Retinal pigment epithelial cell (primary cell): ENCODE measurements around the gene BACH2.

ENCODE experiments used
- DNase-seq: peaks from one replicate; pipeline ENCODE4 v3.0.0-alpha.2; 2010; ENCODE audit warnings: low read depth
- H3K4me3 ChIP-seq: 2 replicates; pipeline ENCODE4 v1.5.1; 2011; ENCODE audit warnings: mild to moderate bottlenecking, low read length, control low read depth, moderate library complexity
- CTCF ChIP-seq: conservative IDR thresholded peaks from 2 replicates; pipeline ENCODE4 v1.5.1; 2011; ENCODE audit warnings: low read depth, low read length, control low read depth, inconsistent platforms

Gene BACH2

DNA sequence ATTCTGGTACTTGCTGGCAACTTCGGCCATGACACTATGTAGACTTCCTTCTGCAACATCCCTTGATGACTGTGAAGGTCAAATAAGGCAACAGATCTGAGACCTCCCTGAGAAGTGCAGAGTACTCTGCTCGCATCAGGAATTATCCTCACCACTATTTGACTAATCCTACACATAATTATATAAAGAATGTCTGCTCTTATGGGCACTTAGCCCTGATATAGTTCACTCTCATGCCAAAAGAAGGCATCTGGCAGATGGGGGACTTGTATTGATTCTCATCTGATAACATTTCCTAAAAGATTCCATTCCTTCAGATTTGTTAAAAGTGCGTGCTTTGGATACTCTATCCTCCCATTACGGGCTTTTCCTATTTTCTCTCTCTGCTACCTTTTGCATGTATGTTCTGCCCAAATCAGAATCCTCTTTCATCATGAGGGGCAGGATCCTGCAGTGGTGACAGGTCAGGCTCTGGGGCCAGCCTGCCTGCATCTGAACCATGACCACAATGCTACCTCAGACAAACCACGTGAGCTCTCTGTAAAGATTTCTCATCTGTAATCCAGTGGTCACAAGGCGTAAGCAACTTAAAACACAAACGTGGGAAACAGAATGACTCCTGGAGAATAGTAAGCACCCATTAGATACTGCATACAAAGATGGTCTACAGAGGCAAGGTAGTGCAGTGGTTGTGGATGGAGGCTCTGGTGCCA lies 268.4 kb downstream of the BACH2 start:
- peak; percentile 48 for DNase-seq
- no peak for TF ChIP-seq CTCF
- no peak overlapping the region for H3K4me3 ChIP-seq

DNA sequence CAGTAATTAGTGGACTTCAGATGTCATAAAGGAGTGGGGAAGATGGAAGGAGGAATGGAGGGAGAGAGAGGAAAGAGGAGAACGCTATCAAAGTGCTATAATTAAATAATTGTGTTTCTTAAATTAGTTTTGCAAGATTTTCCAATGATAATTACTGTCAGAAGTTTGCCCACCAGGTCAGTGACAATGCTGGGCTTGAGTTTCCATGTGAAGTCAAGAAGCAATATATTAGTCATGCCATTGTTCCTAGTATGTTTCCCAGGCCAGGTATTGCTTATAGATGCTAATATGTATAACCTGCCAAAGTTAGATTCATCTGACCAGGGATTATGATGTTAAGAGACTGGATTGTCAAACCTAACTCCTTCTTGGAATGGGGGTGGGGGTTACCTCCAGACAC lies 270.4 kb downstream of the BACH2 start:
- TF ChIP-seq CTCF, result no peak
- DNase-seq, result no peak
- H3K4me3 ChIP-seq, result no peak overlapping the region

DNA sequence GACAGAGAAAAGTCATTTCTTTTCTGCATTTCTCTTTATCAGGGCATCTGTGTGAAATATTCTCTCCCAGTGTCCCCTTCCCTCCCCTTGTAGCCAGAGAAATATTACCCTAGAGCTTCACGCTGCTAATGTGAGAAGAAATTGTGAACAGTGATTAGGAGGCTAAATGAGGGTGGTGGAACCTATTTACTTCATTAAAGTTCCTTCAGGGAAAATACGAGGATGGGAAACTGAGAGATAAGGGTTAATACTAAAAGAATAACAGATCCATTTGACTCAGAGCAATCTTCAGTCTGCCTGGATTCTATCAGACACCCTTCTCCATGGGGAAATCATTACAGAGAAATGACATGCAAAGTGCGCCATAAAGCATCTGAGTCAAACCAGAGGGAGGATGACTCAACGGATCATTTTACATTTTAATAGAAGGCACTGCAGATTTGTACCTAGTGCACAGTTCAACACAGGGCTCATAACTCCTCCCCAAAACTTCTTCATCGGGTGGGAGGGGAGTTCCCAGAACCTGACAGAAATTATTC lies 271.1 kb downstream of the BACH2 start:
- no peak for TF ChIP-seq CTCF
- H3K4me3 ChIP-seq, result no peak overlapping the region
- no peak for DNase-seq

DNA sequence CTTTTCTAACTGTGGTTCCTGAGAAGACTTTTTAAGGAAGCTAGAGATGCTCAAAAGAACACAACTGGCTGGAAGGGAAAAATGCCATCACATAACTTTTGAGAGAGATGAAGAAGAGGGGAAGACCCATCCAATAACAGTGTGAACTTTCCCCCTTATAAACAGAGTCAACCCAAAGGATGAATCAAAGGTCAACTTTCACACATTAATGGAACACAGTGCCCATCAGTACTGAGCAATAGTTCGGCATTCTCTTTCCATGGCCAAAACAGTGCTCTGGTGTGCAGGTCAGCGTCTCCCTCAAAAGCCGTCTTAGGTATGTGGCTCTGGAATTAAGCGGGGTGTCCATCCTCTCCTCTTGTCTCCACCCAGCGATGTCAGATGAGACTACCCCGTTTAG lies 272.0 kb downstream of the BACH2 start:
- no peak for TF ChIP-seq CTCF
- DNase-seq, result no peak

DNA sequence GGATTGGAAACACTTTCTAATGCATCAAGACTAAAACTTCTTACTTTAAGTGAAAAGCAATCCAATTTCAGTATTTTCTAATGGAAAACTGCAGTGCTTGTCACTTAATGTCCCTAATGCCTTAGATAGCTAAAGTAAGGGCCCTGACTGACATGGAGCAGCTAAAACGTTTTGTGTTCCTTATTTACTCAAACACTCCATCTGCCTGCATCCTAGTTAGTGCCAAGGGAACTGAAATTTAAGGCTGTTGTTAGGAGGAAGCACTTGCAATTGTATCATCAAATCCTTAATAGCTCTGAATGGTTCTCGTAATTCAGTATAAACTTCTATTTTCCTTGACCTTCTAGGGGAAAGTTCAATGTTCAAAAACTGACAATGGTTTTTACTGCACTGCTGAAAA lies 274.9 kb downstream of the BACH2 start:
- TF ChIP-seq CTCF, result no peak
- DNase-seq, result no peak
- H3K4me3 ChIP-seq, result no peak overlapping the region

More for the DNA sequence above, 272.0 kb downstream of the BACH2 start:
- H3K4me3 ChIP-seq, result no peak overlapping the region

DNA sequence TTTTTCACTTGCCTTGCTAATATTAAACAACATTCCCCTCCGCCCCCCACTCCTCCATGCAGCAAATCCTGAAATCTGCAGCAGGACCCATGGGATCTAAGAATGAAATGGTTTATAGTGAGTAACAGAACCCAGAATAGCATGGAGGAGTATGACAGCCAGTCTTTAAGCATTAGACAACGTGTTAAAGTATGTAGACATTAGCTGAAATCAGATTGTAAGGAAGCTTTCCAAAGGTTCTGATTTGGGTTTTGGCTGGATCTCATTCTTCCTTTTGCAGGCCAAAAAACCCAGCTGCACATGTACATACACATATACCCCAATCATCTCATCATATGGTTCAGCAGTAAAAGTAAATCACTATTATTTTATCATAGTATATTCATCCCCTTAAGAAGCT lies 275.9 kb downstream of the BACH2 start:
- no peak for DNase-seq
- no peak for TF ChIP-seq CTCF
- no peak overlapping the region for H3K4me3 ChIP-seq

DNA sequence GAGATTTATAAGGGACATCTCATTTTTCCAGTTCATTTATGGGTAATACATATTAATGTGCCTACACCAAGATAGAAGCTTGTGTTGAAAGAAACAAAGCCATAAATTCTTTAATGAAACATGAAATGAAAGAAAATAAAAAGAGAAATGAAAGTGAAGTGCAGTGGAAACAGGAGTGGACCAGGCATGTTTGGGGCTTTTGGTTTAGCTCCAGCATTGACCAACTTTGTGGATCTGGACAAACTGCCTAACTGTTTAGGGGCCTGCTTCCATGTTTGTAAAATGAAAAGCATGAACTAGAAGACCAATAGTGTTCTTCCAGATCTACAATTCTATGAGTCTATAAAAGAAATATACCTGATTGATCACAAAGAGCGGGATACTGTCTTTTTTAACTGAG lies 277.4 kb downstream of the BACH2 start:
- no peak for TF ChIP-seq CTCF
- H3K4me3 ChIP-seq, result no peak overlapping the region
- no peak for DNase-seq
